GM21528 (cell line): ENCODE results near the gene ARV1.
"Not testable (repeated sequence)": the region's sequence is repeated elsewhere in the genome, so short reads cannot be mapped to it uniquely, and the experiment has no call there.

Experiments used
- ATAC-seq: cut with Tn5 transposase; IDR thresholded peaks from one replicate; pipeline ENCODE4 v1.9.1; 2021; ENCODE audit warnings: mild to moderate bottlenecking, moderate library complexity; ENCODE audit not compliant: unreplicated experiment, low FRiP score

Gene ARV1

DNA sequence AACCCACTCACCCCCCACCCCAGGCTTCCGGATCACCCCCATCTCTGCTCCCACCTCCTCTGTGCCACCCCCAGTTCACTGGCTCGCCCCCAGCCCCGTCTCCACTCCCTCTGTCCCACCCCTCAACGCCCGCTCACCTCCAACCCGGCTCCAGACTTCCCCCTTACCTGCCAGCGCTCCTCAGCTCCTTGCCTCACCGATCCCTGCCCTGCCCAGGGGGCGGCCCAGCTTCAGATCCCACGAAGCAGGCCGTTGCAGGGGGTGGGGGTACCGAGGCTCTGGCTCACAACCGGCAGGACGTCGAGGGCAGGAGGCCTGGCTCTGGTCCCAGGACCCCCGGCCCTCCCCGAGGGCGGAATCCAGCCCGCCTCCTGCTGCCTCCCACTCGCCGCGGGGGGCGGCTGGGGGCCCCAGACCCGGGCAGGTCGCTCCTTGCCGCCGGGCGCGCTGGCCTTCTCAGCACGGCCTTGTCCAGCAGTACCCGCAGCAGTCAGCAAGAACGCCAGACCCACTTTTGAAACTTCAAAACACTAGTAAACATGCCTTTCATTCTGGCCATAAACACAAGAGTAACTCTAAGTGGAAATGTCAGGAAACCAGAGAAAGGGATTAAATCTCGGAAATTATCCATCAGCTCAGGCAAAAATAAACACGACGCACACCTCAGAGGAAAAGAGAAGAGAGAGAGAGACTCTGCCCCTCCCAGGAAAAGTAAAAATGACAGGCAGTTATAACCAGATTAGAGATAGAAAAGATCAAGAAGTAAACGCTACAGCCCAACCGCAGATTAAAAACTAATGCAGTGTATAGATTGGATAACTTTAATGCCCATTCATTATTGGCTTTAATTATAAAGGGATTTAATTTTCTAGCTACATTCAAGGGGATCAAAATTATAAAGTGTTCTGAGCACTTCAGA, 62.2 kb downstream of the ARV1 start:
- ATAC-seq: no peak

DNA sequence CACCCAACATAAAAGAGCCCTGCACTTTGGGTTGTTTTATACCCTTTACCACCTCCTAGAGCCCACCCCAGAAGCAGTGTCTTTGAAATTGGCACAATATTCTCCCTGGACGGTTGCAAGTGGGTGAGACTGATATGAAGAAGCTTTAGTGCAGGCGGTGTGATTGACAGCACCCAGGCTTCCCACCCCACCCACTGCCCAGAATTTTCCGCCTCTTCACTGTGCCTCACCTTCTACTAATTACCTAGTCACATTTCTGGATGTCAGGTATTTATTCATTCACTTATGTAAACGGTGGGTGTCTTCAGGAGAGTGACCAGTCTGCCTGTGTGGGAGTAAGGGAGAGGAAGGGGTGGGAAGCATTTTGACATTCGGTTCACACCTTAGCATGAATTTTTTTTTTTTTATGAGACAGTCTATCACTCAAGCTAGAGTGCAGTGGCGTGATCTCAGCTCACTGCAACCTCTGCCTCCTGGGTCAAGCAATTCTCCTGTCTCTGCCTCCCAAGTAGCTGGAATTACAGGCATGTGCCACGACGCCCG, 62.9 kb downstream of the ARV1 start:
- ATAC-seq: no peak

DNA sequence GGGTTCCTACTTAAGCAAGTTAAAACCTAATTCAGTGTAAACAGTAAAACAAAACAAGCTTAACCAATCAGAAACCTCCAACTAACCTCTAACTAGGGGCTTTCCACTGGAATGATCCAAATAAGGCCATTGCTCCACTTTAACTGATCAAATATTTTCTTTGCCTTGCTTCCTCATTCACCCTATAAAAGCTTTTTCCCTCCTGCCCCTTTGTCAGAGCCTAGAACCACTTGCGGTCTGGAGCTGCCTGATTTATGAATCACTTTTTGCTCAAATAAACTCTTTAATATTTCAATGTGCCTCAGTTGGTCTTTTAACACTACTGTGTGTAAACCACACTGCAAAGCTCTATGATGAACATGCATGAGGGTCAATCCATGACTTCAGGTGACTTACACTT, 65.7 kb downstream of the ARV1 start:
- ATAC-seq: no peak

DNA sequence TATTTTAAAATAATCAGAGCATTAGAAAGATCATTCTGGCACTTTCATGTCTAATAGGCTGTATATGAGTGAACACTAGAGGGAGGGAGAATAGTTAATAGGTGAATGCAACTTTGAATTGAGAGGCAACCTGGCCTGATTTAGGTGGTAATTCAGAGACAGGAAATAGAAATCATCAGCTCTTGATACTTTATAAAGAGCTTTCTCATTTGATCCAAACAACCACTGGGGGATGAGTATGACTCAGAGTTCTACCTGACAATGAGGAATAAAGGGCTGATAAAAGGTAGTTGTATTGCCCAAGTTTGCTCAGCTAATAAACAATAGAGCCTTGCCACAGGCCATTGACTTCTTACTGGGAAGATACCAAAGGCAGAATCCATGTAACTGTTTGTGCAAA, 66.4 kb downstream of the ARV1 start:
- ATAC-seq: no peak

DNA sequence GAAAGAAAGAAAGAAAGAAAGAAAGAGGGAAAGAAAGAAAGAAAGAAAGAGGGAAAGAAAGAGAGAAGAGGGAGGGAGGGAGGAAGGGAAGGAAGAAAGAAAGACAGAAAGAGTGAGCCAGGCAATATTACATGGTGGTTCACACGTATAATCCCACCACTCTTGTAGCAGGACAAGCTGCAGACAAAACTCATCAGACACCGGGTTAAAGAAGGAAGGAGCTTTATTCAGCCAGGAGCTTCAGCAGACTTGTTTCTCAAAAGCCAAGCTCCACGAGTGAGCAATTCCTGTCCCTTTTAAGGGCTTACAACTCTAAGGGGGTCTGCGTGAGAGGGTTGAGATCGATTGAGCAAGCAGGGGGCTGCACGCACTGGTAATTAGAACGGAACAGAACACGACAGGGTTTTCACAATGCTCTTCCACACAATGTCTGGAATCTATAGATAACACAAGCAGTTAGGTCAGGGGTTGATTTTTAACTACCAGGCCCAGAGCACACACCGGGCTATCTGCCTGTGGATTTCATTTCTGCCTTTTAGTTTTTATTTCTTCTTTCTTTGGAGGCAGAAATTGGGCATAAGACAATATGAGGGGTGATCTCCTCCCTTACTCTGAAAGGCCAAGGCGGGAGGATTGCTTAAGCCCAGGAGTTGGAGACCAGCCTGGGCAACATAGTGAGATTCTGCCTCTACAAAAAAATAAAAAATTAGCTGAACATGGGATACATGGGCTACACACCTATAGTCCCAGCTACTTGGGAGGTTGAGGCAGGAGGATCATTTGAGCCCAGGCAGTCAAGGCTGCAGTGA, 67.2 kb downstream of the ARV1 start:
- not testable (repeated sequence) for ATAC-seq

DNA sequence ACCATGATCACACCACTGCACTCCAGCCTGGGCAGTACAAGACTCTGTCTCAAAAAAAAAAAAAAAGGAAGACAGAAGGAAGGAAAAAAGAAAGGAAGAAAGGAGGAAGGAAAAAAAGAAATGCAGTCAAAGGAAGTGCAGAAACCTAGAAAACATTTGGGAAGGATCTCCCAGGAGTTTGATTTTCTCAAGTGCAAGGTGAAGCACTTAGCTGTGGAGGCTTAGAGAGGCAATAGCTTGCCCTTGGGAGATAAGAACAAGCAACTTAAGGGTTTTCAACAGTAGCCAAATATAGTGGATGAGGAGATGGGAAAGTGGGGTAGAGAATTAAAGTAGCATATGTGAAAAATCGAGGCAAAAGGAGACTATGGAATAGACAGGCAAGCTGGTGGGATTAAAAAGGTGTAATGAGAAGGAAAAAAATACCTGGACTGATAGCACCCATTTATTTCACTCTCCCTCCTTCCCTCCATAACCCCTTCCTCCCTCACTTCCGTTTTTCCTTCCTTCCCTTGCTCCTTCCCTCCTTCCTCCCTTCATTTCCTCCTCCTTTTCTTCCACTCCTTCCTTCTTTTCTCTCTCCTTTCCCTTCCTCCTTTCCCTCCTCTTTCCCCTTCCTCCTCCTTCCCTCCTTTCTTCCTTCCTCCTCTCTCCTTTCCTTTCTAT, 68.0 kb downstream of the ARV1 start:
- ATAC-seq: no peak

DNA sequence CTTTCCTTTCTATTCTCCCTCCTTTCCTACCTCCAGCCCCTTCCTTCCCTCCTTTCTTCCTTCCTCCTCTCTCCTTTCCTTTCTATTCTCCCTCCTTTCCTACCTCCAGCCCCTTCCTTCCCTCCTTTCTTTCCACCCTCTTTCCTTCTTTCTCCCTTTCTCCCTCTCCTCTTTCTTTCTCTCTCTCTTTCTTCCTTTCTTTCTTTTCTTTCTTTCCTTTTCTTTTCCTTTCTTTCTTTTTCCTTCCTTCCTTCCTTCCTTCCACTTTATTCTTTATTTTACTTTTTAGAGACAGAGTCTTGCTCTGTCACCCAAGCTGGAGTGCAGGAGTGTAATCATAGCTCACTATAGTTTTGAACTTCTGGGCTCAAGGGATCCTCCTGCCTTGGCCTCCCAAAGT, 68.6 kb downstream of the ARV1 start:
- not testable (repeated sequence) for ATAC-seq

DNA sequence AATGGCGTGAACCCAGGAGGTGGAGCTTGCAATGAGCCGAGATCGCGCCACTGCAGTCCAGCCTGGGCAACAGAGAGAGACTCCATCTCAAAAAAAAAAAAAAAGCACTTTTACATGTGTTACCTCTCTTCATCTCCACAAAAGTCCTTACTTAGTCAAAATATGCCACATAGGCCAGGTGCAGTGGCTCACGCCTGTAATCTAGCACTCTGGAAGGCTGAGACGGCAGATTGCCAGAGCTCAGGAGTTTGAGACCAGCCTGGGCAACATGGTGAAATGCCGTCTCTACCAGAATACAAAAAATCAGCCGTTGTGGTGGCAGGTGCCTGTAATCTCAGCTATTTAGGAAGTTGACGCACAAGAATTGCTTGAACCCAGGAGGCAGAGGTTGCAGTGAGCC, 69.5 kb downstream of the ARV1 start:
- not testable (repeated sequence) for ATAC-seq

DNA sequence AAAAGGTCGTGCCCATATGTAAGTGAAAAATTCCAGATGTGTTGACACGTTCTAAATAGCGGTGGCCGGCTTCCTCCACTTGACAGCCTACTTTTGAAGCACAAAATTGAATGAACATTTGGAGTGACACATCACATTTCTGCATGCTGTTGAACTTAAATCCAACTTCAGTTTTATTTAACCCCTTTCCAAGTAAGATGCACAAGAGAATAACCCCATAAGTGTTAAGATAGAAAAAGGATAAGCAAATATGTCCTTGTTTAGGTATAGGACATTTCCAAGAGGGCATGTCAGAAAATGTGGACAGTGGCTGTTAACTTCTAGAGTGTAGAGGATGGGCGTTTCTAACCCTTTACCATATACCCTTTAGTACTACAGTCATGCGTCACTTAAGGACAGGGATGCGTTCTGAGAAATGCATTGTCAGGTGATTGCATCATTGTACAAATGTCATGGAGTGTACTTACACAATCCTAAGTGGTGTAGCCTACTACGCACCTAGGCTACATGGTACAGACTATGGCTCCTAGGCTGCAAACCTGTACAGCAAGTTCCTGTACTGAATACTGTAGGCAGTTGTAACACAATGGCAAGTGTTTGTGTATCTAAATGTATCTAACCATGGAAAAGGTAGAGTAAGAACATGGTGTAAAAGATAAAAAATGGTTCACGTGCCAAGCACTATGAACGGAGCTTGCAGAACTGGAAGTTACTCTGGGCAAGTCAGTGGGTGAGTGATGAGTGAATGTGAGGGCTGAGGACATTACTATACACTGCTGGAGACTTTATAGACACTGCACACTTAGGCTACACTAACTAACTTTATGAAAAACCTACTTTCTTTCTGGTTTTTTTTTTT, 70.5 kb downstream of the ARV1 start:
- no peak for ATAC-seq
